Measurements from ENCODE around the gene PADI3. TPM values are rescaled to one million over a fixed set of nuclear protein-coding genes. Genes with fewer than 3 reads are reported as not detected.

The PADI3 gene
- total RNA-seq, 1 experiment from 2014 or later = 2.5 TPM

DNA sequence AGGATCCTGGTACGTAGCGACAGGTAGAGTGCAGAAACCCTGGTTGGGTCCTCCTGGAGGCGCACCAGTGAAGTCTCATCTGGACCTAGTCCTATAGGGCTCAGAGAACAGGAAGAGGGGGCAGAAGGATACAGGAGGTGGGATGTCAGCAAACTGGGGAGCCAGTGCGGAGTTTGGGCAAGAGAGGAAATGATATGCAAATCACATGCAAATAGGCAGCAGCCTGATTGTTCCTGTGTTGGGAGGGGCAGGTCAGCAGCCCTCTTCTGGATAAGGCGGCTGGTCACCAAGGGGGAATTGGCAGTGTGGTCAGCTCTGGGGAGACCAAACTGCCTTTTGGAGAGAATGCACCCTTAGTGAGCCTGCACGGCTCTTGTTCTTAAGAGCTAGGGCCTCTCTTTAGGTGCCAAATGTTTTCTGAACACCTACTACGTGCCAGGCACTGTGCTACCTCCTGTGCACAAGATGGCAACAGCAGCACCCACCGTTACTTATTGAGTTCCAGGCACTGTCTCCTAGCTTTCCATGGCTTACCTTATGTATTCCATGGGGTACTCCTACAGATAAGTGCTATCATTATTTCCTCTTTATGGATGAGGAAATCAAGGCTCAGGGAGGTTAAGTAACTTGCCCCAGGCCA is 18.1 kb upstream of the PADI3 start:
- Mint-ChIP-seq H3K27ac (peak overlapping the region in 1 of 3 experiments; percentile 72; a peak in 1 of 7 replicates), H3K36me3 (ENCODE audit: insufficient read depth in 1 of 3, low read depth in 3 of 3) (no peaks in the 10 kb centered on the region), H3K27me3 (ENCODE audit: low read depth) (no peaks in the 10 kb centered on the region), H3K9me3 (no peaks in the 10 kb centered on the region), H3K4me1 (peaks cover 7 to 9% of the 10 kb centered on the region in 2 experiments; a peak in 3 of 4 replicates), H3K4me3 (no peak overlapping the region)
- Histone ChIP-seq H3K27me3 (ENCODE audit: insufficient read depth, low read length) (no peaks in the 10 kb centered on the region), H3K4ac (ENCODE audit: low read depth, low read length) (no peak overlapping the region), H3K23me2 (ENCODE audit: insufficient read length, low read depth, low read length, poor library complexity, severe bottlenecking) (no peaks in the 10 kb centered on the region), H3K4me1 (ENCODE audit: insufficient read depth, low read length) (no peaks in the 10 kb centered on the region; the same call in 1 of the 2 replicates), H3K14ac (ENCODE audit: insufficient read depth, low read length) (no peak overlapping the region), H3K18ac (ENCODE audit: insufficient read length, low read depth, low read length) (no peak overlapping the region), H2BK20ac (ENCODE audit: low read depth, low read length, poor library complexity, severe bottlenecking) (no peak overlapping the region), H2BK15ac (ENCODE audit: low read depth, low read length) (no peak overlapping the region), H4K8ac (replicated peaks; ENCODE audit: insufficient read length, low read depth, low read length) (no peak overlapping the region), H4K20me1 (ENCODE audit: control insufficient read depth, insufficient read depth, insufficient read length) (no peaks in the 10 kb centered on the region), H3K56ac (ENCODE audit: insufficient read length, low read depth, low read length) (no peak overlapping the region), H2AFZ (ENCODE audit: low read length) (no peak overlapping the region), H3K79me1 (ENCODE audit: insufficient read depth, low read depth, low read length, poor library complexity, severe bottlenecking) (no peaks in the 10 kb centered on the region), H3K27ac (ENCODE audit: insufficient read length, low read depth, low read length) (no peak overlapping the region), H3K79me2 (ENCODE audit: insufficient read depth, low read length) (no peaks in the 10 kb centered on the region), H3K23ac (ENCODE audit: insufficient read length, low read depth, low read length) (no peak overlapping the region), H2BK5ac (ENCODE audit: insufficient read length, low read length) (no peak overlapping the region), H2BK12ac (ENCODE audit: insufficient read length, low read depth, low read length) (no peak overlapping the region), H3T11ph (ENCODE audit: low read length) (no peak overlapping the region), H3K9me3 (ENCODE audit: control insufficient read depth, low read depth, low read length) (no peaks in the 10 kb centered on the region), H3K9ac (ENCODE audit: extremely low read depth, insufficient read length, low read length) (no peak overlapping the region), H3K4me2 (ENCODE audit: insufficient read depth, insufficient read length, low read length) (no peak overlapping the region), H2AK5ac (ENCODE audit: insufficient read length, low read length) (no peak overlapping the region), H4K5ac (ENCODE audit: insufficient read length, low read depth, low read length) (no peak overlapping the region), H4K91ac (ENCODE audit: insufficient read length, low read depth, low read length) (no peak overlapping the region), H2BK120ac (ENCODE audit: low read depth, low read length, poor library complexity, severe bottlenecking) (no peak overlapping the region)
- TF ChIP-seq, protein P1, sequence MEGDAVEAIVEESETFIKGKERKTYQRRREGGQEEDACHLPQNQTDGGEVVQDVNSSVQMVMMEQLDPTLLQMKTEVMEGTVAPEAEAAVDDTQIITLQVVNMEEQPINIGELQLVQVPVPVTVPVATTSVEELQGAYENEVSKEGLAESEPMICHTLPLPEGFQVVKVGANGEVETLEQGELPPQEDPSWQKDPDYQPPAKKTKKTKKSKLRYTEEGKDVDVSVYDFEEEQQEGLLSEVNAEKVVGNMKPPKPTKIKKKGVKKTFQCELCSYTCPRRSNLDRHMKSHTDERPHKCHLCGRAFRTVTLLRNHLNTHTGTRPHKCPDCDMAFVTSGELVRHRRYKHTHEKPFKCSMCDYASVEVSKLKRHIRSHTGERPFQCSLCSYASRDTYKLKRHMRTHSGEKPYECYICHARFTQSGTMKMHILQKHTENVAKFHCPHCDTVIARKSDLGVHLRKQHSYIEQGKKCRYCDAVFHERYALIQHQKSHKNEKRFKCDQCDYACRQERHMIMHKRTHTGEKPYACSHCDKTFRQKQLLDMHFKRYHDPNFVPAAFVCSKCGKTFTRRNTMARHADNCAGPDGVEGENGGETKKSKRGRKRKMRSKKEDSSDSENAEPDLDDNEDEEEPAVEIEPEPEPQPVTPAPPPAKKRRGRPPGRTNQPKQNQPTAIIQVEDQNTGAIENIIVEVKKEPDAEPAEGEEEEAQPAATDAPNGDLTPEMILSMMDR (conservative IDR thresholded peaks at IDR 0.05) = no peak
- no peak for DNase-seq
- no CpG with 5 or more reads among the region's 8 CpGs for WGBS (ENCODE audit: extremely low coverage, insufficient read length, low lambda C conversion rate)

Measured in H9 (cell line).